ENCODE results near the gene NLGN2.

The NLGN2 gene

DNA sequence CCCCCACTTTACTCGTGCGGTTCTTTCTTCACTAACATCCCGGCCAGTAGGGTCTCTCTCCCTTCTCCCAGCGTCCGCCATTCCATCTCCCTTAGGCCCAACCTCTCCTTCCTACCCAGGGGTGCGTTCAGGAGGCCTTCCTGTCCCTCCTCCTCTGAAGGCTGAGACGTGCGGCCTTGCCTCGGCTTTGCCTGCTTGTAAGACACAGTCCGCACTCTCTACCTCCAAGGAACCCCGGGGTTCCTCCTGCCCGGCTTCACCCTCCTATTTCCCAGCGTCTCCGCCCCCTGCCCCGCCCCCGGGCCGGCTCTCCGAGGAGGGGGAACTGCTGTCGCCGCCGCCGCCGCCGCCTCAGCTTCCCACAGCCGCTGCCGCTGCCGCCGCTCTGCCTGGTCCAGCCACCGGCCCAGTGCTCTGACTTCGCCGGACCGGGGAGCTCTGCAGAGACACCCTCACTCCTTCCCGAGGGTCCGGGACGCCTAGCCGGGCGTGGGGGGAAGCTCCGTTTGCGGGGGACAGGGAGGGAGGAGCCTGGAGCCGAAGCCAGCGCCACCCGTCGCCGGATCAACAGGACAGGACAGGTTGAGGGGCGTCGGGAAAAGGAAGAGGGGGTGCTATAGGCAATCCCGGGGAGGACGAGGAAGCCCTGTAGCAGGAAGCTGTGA is 30.4 kb downstream of the NLGN2 start:
- DNase-seq, result no peak

- no peak for DNase-seq
Measured at GRCh38 chr17:7438656-7439460, 31.2 kb downstream of the NLGN2 start.

GRCh38 chr17:7439462-7440112 is 31.9 kb downstream of the NLGN2 start, which contains the start of gene FGF11:
Gene FGF11, plus strand, starts transcription at chr17:7439512. Its CDS starts 109 bp downstream, at chr17:7439621.
- no peak for DNase-seq

GRCh38 chr17:7440113-7440833 is 32.6 kb downstream of the NLGN2 start:
- no peak for DNase-seq

GRCh38 chr17:7440834-7441195 is 33.2 kb downstream of the NLGN2 start:
- no peak for DNase-seq

GRCh38 chr17:7441266-7441665 is 33.6 kb downstream of the NLGN2 start:
- DNase-seq, result no peak

DNA sequence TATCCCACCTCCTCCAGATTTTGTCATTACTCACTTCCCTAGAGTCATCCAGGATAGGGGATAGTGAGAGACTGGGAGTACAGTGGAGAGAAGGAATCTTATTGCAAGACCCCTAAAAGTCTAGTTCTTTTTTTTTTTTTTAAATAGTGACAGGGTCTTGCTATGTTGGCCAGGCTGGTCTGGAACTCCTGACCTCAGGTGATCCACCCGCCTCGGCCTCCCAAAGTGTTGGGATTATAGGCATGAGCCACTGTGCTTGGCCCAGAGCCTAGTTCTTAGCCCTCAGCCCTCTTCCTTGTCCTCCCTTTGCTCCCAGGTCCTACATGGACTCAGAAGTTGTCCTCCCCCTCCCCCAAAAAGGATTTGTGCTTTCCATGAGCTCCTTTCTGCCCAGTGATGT is 34.5 kb downstream of the NLGN2 start:
- no peak for DNase-seq

GRCh38 chr17:7443499-7444485 is 36.1 kb downstream of the NLGN2 start:
- no peak for DNase-seq

- no peak for DNase-seq
Measured at GRCh38 chr17:7444682-7445618, 37.3 kb downstream of the NLGN2 start, which contains the start of gene CHRNB1. Gene CHRNB1, plus strand, starts transcription at chr17:7445061. Its CDS starts 67 bp downstream, at chr17:7445128.

DNA sequence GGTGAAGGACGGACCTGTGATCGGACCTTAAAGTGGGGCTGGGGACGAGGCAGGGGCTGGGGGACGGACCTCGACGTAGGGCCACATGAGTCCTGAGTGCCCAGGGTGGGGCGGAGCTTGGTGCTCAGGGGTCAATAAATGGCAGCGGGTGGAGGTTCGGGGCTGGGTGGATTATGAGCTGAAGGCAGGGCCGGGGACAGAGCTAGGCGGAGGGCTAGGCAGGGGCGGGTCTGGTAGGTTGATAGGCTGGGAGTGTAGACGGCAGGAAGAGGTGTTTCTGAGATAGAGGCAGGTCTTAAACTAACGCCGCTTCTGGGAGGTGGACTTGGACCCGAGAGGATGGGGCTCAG is 37.9 kb downstream of the NLGN2 start:
- DNase-seq, result no peak

GRCh38 chr17:7448461-7448860 is 40.8 kb downstream of the NLGN2 start:
- no peak for DNase-seq

DNA sequence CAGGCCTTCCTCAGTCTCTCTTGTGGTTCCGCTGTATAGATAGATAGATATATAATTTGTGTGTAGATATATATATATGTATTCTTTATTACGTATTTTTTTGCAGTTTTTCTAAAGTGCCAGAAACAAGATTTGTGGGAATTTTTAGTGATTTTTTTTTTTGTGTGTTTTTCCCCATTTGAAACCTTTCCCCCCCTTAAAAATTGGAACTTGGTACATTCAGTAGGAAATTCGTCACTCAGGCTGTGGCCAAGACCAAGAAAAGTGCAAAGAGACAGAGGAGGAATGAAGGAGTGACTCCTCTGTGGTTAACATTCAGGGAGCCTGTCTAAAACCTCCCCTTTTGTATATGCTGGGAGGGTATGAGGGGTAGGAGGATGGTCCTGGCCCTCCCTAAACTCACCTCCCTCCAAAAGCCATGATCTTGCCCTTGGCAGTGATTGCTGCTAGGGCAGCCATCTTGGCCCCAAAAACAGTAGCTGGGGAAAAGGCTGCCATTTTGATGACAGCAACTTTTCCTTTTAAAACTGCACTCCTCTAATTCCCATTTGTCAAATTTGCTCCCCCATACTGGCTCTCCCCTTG is 52.4 kb downstream of the NLGN2 start:
- DNase-seq, result no peak

- no peak for DNase-seq
Measured at GRCh38 chr17:7460850-7461660, 53.4 kb downstream of the NLGN2 start.

GRCh38 chr17:7462474-7463371 is 55.1 kb downstream of the NLGN2 start:
- DNase-seq, result no peak

GRCh38 chr17:7463372-7463846 is 55.8 kb downstream of the NLGN2 start:
- no peak for DNase-seq

- no peak for DNase-seq
Measured at GRCh38 chr17:7464081-7464480, 56.4 kb downstream of the NLGN2 start.

GRCh38 chr17:7465597-7466275 is 58.1 kb downstream of the NLGN2 start:
- no peak for DNase-seq

DNA sequence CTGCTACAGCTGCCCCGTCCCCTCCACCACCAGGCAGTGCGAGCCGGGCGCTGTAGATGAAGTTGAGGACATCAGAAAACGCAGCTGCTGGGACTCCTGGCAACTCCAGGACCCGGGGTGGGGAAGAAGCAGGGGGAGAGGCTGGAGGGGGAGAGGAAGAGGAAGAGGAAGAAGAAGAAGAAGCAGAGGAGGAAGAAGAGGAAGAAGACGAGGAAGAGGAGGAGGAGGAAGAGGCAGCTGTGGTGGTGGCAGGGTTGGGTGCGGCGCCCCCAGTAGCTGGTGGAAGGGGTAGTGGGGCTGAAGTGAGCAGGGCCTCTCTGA is 58.6 kb downstream of the NLGN2 start:
- DNase-seq, result no peak

Data from cortex of kidney (tissue), 1 donor.